GM21786 (cell line): ENCODE measurements around the gene SULT4A1.
"Not testable (repeated sequence)": the region's sequence is repeated elsewhere in the genome, so short reads cannot be mapped to it uniquely, and the experiment has no call there.

Source experiments
- ATAC-seq: cut with Tn5 transposase; IDR thresholded peaks from one replicate; pipeline ENCODE4 v1.9.1; 2021; ENCODE audit not compliant: unreplicated experiment

The SULT4A1 gene, protein sequence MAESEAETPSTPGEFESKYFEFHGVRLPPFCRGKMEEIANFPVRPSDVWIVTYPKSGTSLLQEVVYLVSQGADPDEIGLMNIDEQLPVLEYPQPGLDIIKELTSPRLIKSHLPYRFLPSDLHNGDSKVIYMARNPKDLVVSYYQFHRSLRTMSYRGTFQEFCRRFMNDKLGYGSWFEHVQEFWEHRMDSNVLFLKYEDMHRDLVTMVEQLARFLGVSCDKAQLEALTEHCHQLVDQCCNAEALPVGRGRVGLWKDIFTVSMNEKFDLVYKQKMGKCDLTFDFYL

DNA sequence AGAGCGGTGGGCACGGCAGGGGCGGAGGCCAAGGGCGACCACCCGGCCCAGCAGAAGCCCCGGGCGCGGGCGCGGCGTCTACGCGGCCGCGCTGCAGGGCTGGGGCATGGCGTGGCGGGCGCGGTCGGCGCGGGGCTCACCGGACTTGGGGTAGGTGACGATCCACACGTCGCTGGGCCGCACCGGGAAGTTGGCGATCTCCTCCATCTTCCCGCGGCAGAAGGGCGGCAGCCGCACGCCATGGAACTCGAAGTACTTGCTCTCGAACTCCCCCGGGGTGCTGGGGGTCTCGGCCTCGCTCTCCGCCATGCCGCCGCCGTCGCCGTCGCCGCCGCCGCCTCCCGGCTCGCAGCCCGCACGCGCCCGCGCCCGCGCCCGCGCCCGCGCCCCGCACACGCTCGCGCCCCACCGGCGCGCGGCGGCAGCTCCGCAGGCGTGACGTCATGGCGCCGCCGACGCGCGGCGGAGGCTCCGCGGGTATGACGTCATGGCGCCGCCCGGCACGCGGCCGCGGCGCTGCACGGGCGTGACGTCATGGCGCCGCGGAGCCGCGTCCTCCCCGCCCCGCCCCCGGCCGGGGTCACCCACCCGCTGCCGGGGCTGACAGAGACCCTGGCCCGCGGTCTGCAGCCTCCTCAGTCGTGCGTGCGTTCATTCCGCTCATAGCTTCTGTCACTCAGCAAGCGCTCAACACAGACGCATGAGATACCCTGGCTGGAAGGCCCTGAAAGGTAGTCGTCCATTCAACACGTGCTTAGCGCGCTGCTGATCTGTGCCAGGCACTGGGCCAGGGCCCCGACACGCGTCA, at the start of gene SULT4A1:
SULT4A1 (minus strand) TSS at position 440 of the 808 bp plus-strand sequence; CDS start at position 309, 131 bp downstream.
- ATAC-seq: no peak

DNA sequence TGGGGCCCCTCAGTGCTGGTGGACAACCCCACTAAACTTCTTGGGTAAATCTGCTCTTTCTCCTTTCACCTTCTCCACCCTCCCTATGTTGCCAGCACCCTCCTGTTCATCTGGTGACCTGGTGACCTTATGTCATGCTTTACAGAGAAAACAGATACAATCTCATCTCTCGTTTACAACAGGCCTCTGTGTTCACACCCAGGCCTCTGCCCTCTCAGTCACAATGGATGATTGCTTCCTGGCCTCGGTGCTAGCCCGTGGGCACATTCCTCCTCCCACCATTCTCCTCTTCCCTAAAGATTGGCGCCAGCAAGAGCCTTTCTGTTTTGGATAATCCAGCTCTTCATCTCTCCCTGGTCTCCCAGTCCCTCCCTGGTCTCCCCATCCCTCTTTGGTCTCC, 49.0 kb upstream of the SULT4A1 start:
- no peak for ATAC-seq

DNA sequence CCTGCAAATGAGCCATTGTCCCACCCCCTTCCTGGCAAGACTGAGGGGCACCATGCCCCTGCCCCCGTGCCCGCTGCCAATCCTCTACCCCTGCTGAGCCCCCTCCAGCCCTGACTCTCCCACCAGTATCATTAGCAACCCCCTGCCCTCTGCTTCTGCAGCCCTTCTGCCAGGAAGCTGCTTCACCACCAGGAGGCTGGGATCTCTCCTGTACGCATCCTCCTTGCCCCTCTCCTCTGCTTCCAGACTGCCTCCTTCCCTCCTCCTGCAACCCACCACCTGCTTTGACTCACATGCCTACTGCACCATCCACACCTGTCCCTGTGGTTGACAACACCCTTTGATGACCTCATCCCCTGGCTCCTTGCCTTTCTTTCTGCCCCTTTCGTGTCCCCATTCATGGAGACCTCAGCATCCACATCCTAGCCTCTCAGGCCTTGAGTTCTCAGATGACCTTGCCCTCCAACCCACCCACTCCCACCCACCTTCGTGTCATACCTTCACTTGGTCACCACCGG, 47.9 kb upstream of the SULT4A1 start:
- no peak for ATAC-seq

DNA sequence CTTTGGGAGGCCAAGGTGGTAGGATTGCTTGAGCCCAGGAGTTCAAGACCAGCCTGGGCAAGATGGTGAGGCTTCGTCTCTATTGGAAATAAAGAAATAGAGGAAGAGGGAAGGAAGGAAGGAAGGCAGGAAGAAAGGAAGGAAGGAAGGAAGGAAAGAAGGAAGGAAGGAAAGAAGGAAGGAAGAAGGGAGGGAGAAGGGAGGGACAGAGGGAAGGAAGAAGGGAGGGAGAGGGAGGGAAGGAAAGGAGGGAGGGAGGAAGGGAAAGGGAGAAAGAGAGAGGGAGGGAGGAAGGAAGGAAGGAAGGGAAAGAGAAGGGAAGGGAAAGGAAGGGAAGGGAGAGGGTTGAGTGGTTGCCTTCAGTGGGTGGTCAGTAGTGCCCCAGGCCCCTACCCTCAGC, 47.4 kb upstream of the SULT4A1 start:
- no peak for ATAC-seq

DNA sequence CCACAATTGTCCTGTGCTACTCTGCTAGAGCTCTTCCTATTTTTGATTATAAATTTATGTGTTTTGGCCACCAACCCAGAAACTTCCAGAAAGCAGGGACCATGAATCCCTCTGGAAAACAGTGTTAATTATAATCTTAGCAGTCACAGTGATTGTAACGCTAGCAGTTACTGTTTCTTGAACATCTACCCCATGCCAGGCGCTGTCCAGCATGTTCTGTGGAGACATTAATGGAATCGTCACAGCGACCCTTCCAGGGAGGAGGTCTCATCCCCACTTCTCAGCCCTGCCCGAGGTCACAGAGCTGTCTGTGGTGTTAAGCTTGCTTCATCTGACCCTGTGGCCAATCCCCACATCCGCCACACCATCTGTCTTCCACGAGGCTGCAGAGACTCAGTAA, 43.4 kb upstream of the SULT4A1 start:
- no peak for ATAC-seq

DNA sequence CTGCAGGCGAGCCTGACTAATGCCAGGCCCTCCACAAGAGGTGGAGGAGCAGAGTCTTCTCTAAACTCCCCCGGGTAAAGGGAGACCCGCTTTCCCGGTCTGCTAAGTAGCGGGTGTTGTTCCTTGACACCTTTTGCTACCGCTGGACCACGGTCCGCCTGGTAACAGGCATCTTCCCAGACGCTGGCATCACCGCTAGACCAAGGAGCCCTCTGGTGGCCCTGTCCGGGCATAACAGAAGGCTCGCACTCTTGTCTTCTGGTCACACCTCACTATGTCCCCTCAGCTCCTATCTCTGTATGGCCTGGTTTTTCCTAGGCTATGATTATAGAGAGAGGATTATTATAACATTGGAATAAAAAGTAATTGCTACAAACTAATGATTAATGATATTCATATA, 42.1 kb upstream of the SULT4A1 start:
- not testable (repeated sequence) for ATAC-seq

DNA sequence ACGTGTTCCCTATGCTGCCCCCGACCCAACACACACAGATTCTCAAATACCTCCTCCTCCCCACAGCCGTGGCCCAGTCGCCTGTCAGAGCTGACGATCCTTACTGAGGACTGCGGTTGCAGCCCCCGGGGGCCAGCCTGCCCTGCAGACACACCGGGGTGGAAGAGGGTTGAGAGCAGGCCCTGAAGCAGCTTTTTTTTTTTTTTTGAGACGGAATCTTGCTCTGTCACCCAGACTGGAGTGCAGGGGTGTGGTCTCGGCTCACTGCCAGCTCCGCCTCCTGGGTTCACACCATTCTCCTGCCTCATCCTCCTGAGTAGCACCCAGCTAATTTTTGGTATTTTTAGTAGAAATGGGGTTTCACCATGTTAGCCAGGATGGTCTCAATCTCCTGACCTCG, 40.7 kb upstream of the SULT4A1 start:
- not testable (repeated sequence) for ATAC-seq

DNA sequence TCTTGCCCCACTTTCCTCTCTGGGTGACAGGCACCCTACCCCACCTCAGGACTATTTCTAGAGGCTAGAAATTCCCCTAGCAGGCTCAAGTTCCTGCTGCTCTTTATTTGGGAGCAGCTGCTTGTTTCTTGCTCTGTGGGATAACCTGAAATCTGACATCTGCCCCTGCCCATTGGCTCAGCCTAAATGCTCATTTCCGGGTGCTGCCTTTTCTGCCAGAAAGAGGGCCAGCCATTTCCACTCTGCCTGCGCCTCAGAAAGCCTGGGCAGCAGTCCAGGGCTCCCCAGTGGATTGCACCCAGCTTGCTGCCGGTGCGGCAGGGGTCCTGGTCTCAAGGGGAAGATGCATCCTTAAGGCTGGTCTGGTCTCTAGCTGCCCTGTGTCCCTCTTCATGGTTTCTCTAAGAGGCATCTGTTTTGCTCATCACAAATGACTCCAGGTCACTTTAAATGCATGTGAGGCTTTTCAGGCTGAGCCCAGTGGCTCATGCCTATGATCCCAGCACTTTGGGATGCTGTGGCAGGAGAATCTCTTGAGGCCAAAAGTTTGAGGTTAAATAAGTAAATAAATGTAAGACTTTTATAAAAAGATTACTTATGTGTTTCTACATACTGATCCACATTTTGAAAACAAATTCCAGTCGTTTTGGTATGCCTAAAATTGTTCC, 39.8 kb upstream of the SULT4A1 start:
- no peak for ATAC-seq

DNA sequence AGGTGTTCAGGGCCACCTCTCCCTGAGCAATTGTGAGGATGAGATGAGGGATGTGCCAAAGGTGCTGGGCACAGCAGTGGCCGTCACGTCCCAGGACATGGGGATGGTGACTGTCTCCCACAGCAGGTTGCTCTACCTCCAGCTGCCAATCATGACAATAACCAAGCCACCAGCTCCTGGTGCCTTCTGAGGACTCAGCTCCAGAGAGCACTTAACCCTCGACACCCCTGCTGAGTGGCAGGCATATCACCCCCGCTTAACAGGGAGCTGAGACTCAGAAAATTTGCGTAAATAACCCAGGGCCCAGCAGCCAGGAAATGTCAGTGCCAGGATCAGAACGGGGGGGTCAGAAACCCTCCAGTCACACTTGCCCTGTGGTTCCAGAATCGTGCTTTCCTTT, 37.9 kb upstream of the SULT4A1 start:
- ATAC-seq: no peak

DNA sequence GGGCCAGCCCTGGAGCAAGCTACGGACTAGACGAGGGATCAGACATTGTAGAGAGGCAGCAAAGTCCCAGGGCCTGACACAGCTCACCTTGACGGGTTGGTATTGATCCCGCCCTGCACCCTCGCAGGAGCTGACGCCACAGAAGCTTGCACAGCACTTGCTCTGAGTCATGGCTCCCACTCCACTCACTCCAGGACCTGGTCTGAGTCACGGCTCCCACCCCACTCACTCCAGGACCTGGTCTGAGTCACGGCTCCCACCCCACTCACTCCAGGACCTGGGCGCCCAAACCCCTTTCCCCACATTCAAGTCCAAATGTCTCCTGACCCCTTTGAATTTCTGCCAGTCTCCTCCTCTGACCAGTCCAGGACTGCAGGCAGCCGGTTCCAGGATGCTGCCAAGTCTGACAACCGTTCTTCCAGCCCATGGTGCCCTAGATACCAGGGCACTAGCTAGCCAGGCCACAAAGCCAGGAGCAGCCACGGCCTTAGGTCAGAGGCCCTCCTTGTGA, 35.5 kb upstream of the SULT4A1 start:
- no peak for ATAC-seq

DNA sequence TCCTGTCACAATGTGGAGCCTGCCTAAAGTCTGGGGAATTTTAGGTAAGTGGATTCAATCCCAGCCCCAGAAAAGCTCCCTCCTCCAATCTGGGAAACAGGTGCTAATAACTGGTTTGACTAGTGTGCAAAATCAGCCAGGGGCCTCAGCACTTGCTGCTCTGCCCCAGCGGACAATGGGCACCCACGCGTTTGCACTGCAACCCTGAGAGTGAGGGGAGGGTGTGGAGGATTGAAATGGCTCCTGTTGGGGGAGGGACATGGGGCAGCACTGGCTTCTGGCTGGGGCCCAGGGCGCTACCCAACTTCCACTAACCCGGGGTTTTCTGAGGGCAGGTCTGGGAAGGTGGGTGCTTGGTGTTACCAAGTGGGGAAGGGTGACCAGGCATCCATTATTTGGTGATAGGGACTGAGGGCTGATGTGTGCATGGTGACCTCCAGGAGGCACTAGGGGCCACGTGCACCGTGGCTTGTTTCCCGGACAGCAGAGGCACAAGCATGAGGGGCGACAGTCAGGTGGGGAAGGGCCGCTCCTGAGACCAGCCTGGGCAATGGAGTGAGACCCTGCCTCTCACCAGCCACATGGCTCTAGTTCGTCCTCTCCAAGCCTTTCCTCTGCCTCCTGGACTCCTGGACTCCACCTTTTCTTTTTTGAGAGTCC, 33.8 kb upstream of the SULT4A1 start:
- no peak for ATAC-seq

DNA sequence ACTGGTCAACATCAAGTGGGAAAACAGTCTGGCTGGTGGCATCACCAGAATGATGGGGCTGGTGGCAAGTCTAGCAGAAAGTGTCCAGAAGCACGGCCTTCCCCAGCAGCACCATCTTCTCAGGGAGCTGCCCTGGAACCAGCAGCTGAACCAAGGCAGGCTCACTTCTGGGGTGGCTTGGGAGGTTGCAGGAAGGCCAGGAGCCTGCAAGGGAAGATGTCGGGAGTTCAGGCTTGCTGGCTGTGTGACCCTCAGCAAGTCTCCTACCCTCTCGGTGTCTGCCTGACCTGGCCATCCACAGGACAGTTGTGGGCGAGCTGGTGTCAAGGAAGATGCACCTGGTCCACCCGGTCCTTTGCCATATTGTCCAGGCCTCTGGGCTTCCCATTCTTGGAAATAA, 31.8 kb upstream of the SULT4A1 start:
- ATAC-seq: no peak

DNA sequence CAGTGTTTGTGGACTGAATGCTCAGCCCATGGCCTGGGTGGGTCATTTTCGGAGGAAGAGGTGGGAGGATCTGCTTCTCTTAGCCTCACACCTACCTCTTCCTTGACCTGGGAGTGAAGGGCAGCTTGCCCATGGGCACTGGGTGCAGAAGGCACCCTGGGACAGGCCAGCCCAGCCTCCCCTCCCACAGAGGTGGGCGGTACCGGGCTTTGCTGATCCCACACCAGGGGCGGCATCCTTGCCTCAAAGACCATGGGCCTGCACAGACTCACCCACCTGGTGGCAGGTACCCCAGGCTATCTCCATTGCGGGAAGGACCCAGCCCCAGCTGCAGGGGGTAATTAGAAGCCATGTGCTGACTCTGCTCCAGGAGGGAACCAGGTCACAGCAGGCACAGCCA, 31.0 kb upstream of the SULT4A1 start:
- ATAC-seq: no peak

DNA sequence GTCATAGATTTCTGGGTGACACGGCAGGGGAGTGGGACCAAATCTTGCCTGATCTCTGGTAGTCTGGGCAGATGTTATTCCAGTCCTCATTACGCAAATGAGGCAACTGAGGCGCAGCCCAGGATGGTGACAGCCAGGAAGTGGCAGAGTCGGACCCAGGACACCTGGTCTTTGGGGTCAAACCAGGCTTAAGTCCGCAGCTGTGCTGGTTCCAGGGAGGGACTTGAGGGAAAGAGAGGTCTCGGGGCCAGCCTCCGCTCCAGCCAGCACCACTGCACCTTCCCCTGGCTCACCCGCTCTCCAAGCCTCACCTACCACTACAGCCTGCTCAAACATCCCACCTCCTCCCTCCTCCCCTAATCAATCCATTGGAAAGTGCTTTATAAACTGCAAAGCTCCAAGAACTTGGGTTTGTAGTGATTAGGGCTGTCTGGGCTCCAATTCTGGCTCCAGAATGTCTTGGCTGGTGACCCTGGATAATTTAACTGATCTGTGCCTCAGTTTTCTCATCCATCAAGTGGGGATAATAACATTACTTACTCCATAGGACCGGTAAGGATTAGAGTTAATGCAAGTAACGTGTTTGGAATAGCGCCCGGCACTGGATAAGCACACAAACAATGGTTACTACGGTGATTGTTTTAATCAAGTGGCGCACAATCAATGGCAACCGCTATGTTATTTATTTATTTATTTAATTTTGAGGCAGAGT, 30.0 kb upstream of the SULT4A1 start:
- ATAC-seq: no peak

DNA sequence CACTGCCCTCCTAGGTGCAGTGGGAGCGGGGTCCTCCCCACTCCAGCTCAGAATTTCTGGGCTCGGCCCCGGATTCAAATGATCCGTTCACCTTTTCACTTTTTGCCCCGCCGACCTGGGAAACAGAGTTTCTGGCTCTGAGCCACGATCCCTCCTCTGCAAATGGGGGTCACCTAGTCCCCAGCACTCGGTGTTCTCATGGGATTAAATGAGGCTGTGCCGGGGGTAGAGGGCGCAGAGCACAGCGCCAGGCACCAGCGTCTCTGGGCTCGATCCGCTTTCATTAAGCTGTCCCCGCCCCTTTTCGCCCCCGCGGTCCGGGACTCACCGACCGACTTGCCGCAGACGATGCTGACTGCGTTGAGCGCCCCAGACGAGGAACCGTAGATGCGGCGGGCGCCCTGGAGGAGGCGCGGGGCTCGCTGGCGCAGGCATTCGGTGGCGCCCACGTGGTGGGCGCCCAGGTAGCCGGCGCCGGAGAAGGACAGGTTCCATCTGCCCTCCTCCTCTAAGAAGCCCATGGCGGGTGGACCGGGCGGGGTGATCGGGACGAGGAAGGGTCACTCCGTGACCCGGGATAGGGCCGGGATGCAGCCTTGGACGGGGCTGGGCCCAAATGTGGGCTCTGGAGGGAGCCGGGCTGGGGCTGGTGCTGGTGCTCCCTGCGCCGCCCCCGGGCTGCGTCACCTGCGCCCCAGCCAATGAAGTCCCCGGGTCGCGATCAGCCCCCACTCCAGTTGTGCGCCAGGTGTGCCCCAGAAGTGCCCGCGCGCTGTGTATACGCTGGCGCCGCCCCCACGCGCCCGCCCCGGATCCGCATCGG, 29.3 kb upstream of the SULT4A1 start, which contains the start of gene PNPLA5:
PNPLA5 (minus strand) TSS at position 654 of the 823 bp plus-strand sequence; CDS start at position 521, 133 bp downstream.
- no peak for ATAC-seq

DNA sequence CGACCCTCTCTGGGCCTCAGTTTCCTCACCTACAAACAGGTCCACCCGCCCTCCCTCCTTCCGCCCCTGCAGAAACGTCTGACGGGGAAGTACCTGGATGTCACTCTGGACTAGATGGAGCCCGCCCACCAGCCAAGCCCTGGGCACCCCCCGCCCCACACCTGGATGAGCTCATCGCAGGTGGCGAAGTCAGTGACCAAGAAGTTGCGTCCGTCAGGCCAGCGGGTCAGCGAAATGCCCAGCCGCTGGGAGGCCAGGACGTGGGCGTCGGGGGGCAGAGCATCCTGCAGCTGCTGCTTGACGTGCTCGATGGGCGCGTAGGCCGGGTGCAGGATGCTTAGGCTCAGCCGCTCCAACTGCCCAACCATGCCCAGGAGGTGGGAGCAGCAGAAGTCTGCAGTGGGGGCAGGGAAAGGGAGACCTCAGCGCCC, 28.6 kb upstream of the SULT4A1 start:
- ATAC-seq: no peak

DNA sequence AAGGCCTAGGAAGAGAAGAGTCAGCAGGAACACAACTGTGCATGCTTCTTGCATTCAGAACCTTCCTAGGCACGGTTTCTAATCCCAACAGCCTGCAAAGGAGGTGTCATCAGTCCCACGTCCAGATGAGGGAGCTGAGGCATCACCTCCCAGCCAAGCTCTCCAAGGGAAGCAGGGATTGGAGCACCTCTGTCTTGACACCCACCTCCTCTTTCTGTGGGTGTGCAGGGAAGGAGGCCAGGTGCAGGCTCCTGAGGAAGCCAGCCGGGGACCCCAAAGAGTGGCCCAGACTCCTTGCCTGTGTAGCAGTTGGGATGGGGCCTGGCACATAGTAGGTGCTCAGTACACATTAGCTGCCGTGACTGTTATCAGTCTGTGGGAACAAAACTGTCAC, 27.5 kb upstream of the SULT4A1 start:
- ATAC-seq: no peak

DNA sequence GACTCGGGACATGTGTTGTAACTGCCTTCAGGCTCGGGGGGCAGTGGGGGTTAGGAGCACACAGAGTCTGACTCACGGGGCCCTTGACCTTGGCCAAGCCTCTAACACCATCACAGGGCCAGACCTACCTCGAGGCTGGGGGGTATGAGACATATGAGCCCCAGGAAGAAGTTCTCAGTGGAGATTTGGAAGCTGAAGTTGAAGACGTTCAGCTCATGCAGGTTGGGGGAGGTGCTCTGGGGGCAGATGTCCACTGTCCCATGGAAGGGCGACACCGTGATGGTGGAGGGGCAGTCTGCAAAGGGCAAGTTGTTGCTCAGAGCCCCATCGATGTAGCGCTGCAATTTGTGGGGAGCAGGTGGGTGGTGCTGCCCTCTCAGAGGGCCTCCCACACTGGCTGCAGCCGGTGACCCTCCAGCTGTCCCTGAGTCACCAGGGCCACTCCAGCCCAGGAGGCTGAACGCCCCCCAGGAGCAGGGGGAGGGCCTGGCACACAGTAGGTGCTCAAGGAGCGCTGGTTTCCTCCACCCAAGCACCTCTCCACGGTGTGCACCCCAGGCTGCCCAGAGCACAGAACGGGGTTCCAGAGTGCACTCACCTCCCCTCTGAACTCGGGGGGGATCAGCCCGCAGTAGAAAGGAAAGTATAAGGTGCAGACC, 27.0 kb upstream of the SULT4A1 start:
- no peak for ATAC-seq

DNA sequence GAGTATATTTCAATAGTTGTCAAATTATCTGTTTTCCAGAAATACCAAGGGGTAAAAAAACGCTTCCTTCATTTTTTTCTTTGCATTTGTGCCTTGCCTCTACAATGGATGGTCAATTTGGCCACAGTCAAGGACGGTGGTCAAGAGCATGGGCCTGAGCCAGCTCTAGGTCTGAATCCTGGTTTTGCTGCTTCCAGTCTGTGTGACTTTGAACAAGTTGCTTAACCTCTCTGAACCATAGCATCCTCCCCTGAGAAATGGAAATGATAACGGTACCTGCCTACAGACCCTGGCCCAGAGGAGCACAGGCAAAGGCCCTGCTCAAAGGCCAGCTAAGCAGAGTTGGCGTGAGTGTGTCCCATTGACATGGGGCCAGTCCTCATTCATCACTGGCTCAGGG, 26.4 kb upstream of the SULT4A1 start:
- ATAC-seq: no peak
